Liver (tissue), 2 donors: ENCODE measurements around the gene PAK2.

ENCODE experiments used
- ZBTB33 ChIP-seq: IDR thresholded peaks from 2 replicates; pipeline ENCODE4 v1.6.1; 2016; ENCODE audit warnings: antibody characterized with exemption
- TF ChIP-seq, protein P1 (sequence below): fragments of 150-350 bp; IDR thresholded peaks from 2 replicates; pipeline ENCODE4 v1.5.1; 2017; ENCODE audit warnings: improper control_type of control experiment, low read depth, low read length; ENCODE audit not compliant: missing input control
- donor health status: healthy.

DNA sequence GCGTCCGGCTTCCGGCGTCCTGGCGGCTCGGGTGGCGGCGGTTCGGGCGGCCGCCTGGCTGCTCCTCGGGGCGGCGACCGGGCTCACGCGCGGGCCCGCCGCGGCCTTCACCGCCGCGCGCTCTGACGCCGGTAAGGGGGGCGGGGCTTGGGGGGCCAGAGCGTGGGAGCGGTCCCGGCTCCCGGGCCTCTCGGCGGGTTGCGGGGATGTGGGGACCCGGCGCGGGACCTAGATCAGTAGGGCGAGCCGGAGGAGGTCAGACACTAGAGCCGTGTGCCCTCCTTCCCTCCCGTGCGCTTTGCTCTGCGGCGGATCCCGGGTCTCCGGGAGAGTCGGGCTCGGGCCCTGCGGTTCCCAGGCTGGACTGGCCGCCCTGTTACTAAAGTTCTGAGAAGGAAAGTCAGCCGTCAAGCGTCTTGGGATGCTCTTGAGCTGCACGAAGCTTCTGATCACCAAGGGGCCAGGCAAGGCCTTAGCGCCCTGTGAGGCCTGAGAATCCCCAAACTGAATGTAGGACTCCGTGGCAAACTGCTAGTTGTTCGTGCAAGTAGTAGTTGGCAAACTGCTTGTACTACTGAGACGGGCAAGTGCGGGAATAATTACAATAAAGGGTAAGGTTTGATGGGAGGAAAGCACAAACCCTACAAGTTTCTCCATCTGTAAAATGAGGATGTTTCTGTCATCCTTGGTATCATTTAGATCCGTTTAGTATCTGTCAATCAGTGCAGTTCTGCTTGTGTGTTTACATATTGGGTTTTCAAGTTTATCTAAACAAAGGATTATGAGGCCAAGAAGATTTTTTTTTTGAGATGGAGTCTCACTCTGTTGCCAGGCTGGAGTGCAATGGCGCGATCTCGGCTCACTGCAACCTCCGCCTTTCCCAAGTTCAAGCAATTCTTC is 26.9 kb upstream of the PAK2 start:
- TF ChIP-seq ZBTB33 = no peak
- TF ChIP-seq, protein P1, sequence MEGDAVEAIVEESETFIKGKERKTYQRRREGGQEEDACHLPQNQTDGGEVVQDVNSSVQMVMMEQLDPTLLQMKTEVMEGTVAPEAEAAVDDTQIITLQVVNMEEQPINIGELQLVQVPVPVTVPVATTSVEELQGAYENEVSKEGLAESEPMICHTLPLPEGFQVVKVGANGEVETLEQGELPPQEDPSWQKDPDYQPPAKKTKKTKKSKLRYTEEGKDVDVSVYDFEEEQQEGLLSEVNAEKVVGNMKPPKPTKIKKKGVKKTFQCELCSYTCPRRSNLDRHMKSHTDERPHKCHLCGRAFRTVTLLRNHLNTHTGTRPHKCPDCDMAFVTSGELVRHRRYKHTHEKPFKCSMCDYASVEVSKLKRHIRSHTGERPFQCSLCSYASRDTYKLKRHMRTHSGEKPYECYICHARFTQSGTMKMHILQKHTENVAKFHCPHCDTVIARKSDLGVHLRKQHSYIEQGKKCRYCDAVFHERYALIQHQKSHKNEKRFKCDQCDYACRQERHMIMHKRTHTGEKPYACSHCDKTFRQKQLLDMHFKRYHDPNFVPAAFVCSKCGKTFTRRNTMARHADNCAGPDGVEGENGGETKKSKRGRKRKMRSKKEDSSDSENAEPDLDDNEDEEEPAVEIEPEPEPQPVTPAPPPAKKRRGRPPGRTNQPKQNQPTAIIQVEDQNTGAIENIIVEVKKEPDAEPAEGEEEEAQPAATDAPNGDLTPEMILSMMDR = no peak
